B cell (primary cell): ENCODE measurements around the gene TSHR. TPM values are rescaled to one million over a fixed set of nuclear protein-coding genes. Genes with fewer than 3 reads are reported as not detected.
"Not testable (repeated sequence)": the region's sequence is repeated elsewhere in the genome, so short reads cannot be mapped to it uniquely, and the experiment has no call there.

Source experiments
- ATAC-seq: fragments of 200-7000 bp; cut with Tn5 transposase; one replicate; pipeline ENCODE4 v1.10.0; 2021; ENCODE audit warnings: low read depth, mild to moderate bottlenecking, moderate number of reproducible peaks, moderate library complexity
- CTCF ChIA-PET: fragments of 350-600 bp; sonication (Branson Sonifier 250); formaldehyde crosslinking; loops from one replicate; lab custom pipeline; 2021; ENCODE audit warnings: antibody characterized with exemption, inconsistent platforms; lab: Charles Lee
- POLR2A ChIA-PET: fragments of 350-600 bp; sonication (Branson Sonifier 250); formaldehyde crosslinking; loops from one replicate; lab custom pipeline; 2021; ENCODE audit warnings: antibody characterized with exemption; lab: Charles Lee
- DNase-seq: peaks from one replicate; pipeline ENCODE4 v3.0.0; 2013
- H2AFZ ChIP-seq: 2 replicates; pipeline ENCODE4 v1.6.1; 2012; ENCODE audit warnings: mild to moderate bottlenecking, low read depth, low read length; ENCODE audit not compliant: insufficient read depth, poor library complexity, severe bottlenecking
- H3K27ac ChIP-seq, 2 donors: 1 replicate in 1 of 2; 2 replicates in 1 of 2; pipeline ENCODE4 v1.5.1; 2012 to 2013; ENCODE audit warnings: low read length in 2 of 2, mild to moderate bottlenecking in 2 of 2, moderate library complexity in 1 of 2
- H3K27me3 ChIP-seq, 4 experiments: fragments of 200-600 bp in 1 of 4; sonication (generic) in 1 of 4; replicated peaks in 1 of 4; 1 replicate in 2 of 4; 2 replicates in 2 of 4; pipeline versions ENCODE4 v1.6.1 to v1.7.0; 2013 to 2016; ENCODE audit warnings: low read length in 3 of 4, mild to moderate bottlenecking in 2 of 4, mixed read lengths in 1 of 4, moderate library complexity in 1 of 4; ENCODE audit not compliant: insufficient read depth in 4 of 4, control insufficient read depth in 3 of 4; ENCODE audit errors: control extremely low read depth in 1 of 4
- H3K36me3 ChIP-seq, 2 experiments: replicated peaks in 1 of 2; 1 replicate in 1 of 2; 2 replicates in 1 of 2; pipeline versions ENCODE4 v1.6.1 to v1.7.1; 2013; ENCODE audit warnings: low read length in 1 of 2; ENCODE audit not compliant: insufficient read depth in 2 of 2, control insufficient read depth in 1 of 2; ENCODE audit errors: control extremely low read depth in 1 of 2, extremely low read depth in 1 of 2
- H3K4me1 ChIP-seq, 2 donors: fragments of 200-600 bp in 1 of 2; sonication (generic) in 1 of 2; 1 replicate in 1 of 2; 2 replicates in 1 of 2; pipeline versions ENCODE4 v1.5.1 to v1.6.1; 2013 to 2017; ENCODE audit warnings: low read length in 2 of 2; ENCODE audit not compliant: control insufficient read depth in 2 of 2, insufficient read depth in 2 of 2
- H3K4me2 ChIP-seq: replicated peaks from 2 replicates; pipeline ENCODE3; 2012; ENCODE audit warnings: mild to moderate bottlenecking, low read depth, low read length; ENCODE audit not compliant: poor library complexity, severe bottlenecking
- H3K4me3 ChIP-seq, 5 experiments: fragments of 200-600 bp in 1 of 5; sonication (generic) in 1 of 5; 1 replicate in 3 of 5; 2 replicates in 2 of 5; pipeline versions ENCODE4 v1.5.1 to v1.7.0; 2011 to 2016; ENCODE audit warnings: low read length in 4 of 5, mild to moderate bottlenecking in 4 of 5, low read depth in 2 of 5, control low read depth in 1 of 5, moderate library complexity in 1 of 5; ENCODE audit not compliant: insufficient read depth in 1 of 5; ENCODE audit errors: control extremely low read depth in 1 of 5, extremely low read depth in 1 of 5
- H3K79me2 ChIP-seq: fragments of 200-600 bp; sonication (generic); one replicate; pipeline ENCODE4 v1.6.0; 2016; ENCODE audit warnings: low read length; ENCODE audit not compliant: control insufficient read depth, insufficient read depth
- H3K9ac ChIP-seq: fragments of 200-600 bp; sonication (generic); 2 replicates; pipeline ENCODE4 v1.6.1; 2017; ENCODE audit warnings: mild to moderate bottlenecking, low read length, moderate library complexity
- H3K9me3 ChIP-seq, 3 donors: one replicate each; pipeline versions ENCODE4 v1.6.1 to v1.7.1; 2013; ENCODE audit warnings: low read length in 2 of 3; ENCODE audit not compliant: control insufficient read depth in 2 of 3, insufficient read depth in 1 of 3; ENCODE audit errors: control extremely low read depth in 1 of 3
- H4K20me1 ChIP-seq: 2 replicates; pipeline ENCODE4 v1.6.0; 2012; ENCODE audit warnings: mild to moderate bottlenecking, low read length; ENCODE audit not compliant: insufficient read depth, control insufficient read depth, poor library complexity, severe bottlenecking
- H3K27ac Mint-ChIP-seq: one replicate; pipeline ENCODE4 v1.8.0; 2021; ENCODE audit warnings: mixed read lengths
- H3K27me3 Mint-ChIP-seq: one replicate; pipeline ENCODE4 v1.8.0; 2021; ENCODE audit warnings: mixed read lengths
- H3K4me1 Mint-ChIP-seq: one replicate; pipeline ENCODE4 v1.8.0; 2021; ENCODE audit warnings: mixed read lengths
- H3K4me3 Mint-ChIP-seq: one replicate; pipeline ENCODE4 v1.8.0; 2021; ENCODE audit warnings: mixed read lengths
- H3K9me3 Mint-ChIP-seq: one replicate; pipeline ENCODE4 v1.8.0; 2022; ENCODE audit warnings: mixed read lengths; ENCODE audit not compliant: insufficient read depth
- EZH2 ChIP-seq: IDR thresholded peaks from 2 replicates; pipeline ENCODE4 v1.6.1; 2012; ENCODE audit warnings: borderline replicate concordance, low read depth, mild to moderate bottlenecking, moderate library complexity, low read length; ENCODE audit not compliant: insufficient read depth, poor library complexity, severe bottlenecking
- WGBS: methylation state at CpG from one replicate; pipeline ENCODE4 v1.1.5; 2013; ENCODE audit warnings: missing lambda C conversion rate; ENCODE audit not compliant: insufficient coverage; 5-methylcytosine and 5-hydroxymethylcytosine counted together
- intact Hi-C: fragments of 100-400 bp; cut with micrococcal nuclease; formaldehyde crosslinking; loops from one replicate; pipeline ENCODE4 v1.10.0; 2022
- polyA plus RNA-seq: library from polyadenylated mRNA; depleted of rRNA; stranded (reverse); fragments of >200 nt; gene quantifications from 2 replicates; pipeline ENCODE4 v1.2.3, GENCODE V29; 2012
- total RNA-seq, 2 donors: library from RNA; stranded (reverse); fragments of 120-200 nt in 1 of 2; gene quantifications; 1 replicate in 1 of 2; 2 replicates in 1 of 2; pipeline versions ENCODE4 v1.2.3 to v1.2.4, GENCODE V29; 2013 to 2022
- TF ChIP-seq, protein P1 (sequence below): fragments of 200-600 bp; IDR thresholded peaks from one replicate; pipeline ENCODE4 v1.8.0; 2022; ENCODE audit warnings: antibody characterized with exemption, mild to moderate bottlenecking

Gene TSHR
- total and polyA plus RNA-seq, 2 donors (not counting 1 experiment from before 2014, with no cell fraction given) = 0.15 to 0.37 TPM

DNA sequence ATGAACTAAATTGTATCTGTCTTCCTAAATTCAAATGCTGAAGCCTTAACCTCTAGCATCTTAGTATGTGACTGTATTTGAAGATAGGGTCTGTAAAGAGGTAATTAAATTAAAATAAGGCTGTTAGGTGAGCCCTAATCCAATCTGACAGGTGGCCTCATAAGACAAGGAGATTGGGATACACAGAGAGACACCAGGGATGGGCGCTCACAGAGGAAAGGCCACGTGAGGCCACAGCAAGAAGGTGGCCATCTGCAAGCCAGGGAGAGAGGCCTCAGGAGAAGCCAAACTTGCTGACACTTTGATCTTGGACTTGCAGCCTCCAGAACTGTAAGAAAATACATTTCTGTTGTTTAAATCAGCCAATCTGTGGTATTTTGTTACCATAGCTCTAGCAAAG, 154.8 kb downstream of the TSHR start:
- CTCF ChIA-PET = no interaction called here
- Histone ChIP-seq H3K36me3 (no peaks in the 10 kb centered on the region), H2AFZ (no peak overlapping the region), H3K4me2 (no peak overlapping the region), H3K4me3 (no peak overlapping the region), H4K20me1 (no peaks in the 10 kb centered on the region), H3K27ac (no peak overlapping the region), H3K4me1 (no peaks in the 10 kb centered on the region), H3K9me3 (no peaks in the 10 kb centered on the region), H3K9ac (no peak overlapping the region), H3K79me2 (no peaks in the 10 kb centered on the region), H3K27me3 (no peaks in the 10 kb centered on the region)
- no peaks in the 10 kb centered on the region for H3K4me1 Mint-ChIP-seq
- no peak overlapping the region for H3K4me3 Mint-ChIP-seq
- POLR2A ChIA-PET = no interaction called here
- no peaks in the 10 kb centered on the region for H3K27me3 Mint-ChIP-seq
- no peak overlapping the region for H3K27ac Mint-ChIP-seq
- no peak for TF ChIP-seq EZH2
- TF ChIP-seq, protein P1, sequence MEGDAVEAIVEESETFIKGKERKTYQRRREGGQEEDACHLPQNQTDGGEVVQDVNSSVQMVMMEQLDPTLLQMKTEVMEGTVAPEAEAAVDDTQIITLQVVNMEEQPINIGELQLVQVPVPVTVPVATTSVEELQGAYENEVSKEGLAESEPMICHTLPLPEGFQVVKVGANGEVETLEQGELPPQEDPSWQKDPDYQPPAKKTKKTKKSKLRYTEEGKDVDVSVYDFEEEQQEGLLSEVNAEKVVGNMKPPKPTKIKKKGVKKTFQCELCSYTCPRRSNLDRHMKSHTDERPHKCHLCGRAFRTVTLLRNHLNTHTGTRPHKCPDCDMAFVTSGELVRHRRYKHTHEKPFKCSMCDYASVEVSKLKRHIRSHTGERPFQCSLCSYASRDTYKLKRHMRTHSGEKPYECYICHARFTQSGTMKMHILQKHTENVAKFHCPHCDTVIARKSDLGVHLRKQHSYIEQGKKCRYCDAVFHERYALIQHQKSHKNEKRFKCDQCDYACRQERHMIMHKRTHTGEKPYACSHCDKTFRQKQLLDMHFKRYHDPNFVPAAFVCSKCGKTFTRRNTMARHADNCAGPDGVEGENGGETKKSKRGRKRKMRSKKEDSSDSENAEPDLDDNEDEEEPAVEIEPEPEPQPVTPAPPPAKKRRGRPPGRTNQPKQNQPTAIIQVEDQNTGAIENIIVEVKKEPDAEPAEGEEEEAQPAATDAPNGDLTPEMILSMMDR = no peak
- intact Hi-C loops = no loop called here
- 85% methylated on average over 2 of the region's 2 CpGs for WGBS
- ATAC-seq (no peak), DNase-seq (no peak)
- no peaks in the 10 kb centered on the region for H3K9me3 Mint-ChIP-seq

DNA sequence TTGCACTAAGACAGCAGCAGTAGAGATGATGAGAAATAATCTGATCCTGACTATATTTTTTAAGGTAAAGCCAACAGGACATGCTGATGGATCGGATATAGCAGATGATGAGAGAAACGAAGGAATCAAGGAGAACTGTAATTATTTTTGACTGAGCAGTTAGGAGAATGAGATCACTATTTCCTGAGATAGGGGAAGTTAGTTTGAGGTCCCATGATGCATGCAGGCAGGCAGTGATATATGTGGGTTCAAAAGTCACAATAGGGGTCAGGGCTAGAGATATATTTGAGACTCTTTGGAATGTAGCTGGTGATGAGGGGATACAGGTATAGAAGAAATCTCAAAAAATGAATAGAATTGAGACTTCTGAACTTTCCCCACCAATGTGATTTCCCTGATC, 157.8 kb downstream of the TSHR start:
- no peaks in the 10 kb centered on the region for H3K79me2 ChIP-seq
- H3K27me3 ChIP-seq = no peaks in the 10 kb centered on the region
- no peak overlapping the region for H2AFZ ChIP-seq
- no peak overlapping the region for H3K4me3 Mint-ChIP-seq
- no peak overlapping the region for H3K9ac ChIP-seq
- H3K27ac Mint-ChIP-seq = no peak overlapping the region
- H3K4me2 ChIP-seq = no peak overlapping the region
- H3K27ac ChIP-seq = no peak overlapping the region
- ATAC-seq (no peak), DNase-seq (no peak)
- no peaks in the 10 kb centered on the region for H4K20me1 ChIP-seq
- no peaks in the 10 kb centered on the region for H3K9me3 Mint-ChIP-seq
- no peaks in the 10 kb centered on the region for H3K4me1 ChIP-seq
- no peak for TF ChIP-seq EZH2
- TF ChIP-seq, protein P1 = no peak
- no peaks in the 10 kb centered on the region for H3K9me3 ChIP-seq
- no peaks in the 10 kb centered on the region for H3K27me3 Mint-ChIP-seq
- POLR2A ChIA-PET = no interaction called here
- WGBS = 83% methylated on average over 2 of the region's 2 CpGs
- H3K4me3 ChIP-seq = no peak overlapping the region
- H3K36me3 ChIP-seq = no peaks in the 10 kb centered on the region
- intact Hi-C loops = no loop called here
- H3K4me1 Mint-ChIP-seq = no peaks in the 10 kb centered on the region
- CTCF ChIA-PET = no interaction called here

DNA sequence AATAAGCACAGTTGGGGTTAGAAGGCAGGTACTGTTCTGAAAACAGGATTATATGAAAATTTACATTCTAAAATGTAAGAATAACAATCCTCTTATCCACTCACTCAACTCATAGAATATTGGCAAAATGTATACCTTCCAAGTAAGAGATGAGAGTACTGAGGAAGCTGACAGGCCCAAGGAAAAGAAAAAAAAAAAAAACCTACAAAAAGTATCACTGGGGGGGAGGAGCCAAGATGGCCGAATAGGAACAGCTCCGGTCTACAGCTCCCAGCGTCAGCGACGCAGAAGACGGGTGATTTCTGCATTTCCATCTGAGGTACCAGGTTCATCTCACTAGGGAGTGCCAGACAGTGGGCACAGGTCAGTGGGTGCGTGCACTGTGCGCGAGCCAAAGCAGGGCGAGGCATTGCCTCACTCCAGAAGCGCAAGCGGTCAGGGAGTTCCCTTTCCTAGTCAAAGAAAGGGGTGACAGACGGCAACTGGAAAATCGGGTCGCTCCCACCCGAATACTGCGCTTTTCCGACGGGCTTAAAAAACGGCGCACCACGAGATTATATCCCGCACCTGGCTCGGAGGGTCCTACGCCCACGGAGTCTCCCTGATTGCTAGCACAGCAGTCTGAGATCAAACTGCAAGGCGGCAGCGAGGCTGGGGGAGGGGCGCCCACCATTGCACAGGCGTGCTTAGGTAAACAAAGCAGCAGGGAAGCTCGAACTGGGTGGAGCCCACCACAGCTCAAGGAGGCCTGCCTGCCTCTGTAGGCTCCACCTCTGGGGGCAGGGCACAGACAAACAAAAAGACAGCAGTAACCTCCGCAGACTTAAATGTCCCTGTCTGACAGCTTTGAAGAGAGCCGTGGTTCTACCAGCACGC, 158.8 kb downstream of the TSHR start:
- WGBS = 96% methylated on average over 15 of the region's 34 CpGs
- ATAC-seq, CTCF ChIA-PET: not testable (repeated sequence)

More for the DNA sequence above, 158.8 kb downstream of the TSHR start:
- H3K27ac Mint-ChIP-seq, H3K27ac ChIP-seq, H3K4me3 ChIP-seq, H3K4me3 Mint-ChIP-seq, H3K79me2 ChIP-seq, intact Hi-C loops, H3K4me2 ChIP-seq, H2AFZ ChIP-seq, H3K27me3 ChIP-seq, H3K4me1 ChIP-seq, H3K9me3 Mint-ChIP-seq, H3K4me1 Mint-ChIP-seq, H3K36me3 ChIP-seq, H4K20me1 ChIP-seq, DNase-seq, H3K9me3 ChIP-seq, H3K27me3 Mint-ChIP-seq, POLR2A ChIA-PET, H3K9ac ChIP-seq: not testable (repeated sequence)
